Dermis blood vessel endothelial cell (primary cell): Measurements from ENCODE around the gene TTK. TPM values are rescaled to one million over a fixed set of nuclear protein-coding genes. Genes with fewer than 3 reads are reported as not detected.
A peak's percentile ranks its signal among the peaks of the same experiment; 100 is the strongest.

Source experiments
- DNase-seq: peaks from one replicate; pipeline ENCODE4 v3.0.0; 2010
- total RNA-seq: library from RNA; depleted of rRNA; stranded (reverse); fragments of >200 nt; gene quantifications from 2 replicates; pipeline ENCODE4 v1.2.3, GENCODE V29; 2014

TTK gene
- 8.5 and 37.9 TPM in 2 replicates for total RNA-seq

DNA sequence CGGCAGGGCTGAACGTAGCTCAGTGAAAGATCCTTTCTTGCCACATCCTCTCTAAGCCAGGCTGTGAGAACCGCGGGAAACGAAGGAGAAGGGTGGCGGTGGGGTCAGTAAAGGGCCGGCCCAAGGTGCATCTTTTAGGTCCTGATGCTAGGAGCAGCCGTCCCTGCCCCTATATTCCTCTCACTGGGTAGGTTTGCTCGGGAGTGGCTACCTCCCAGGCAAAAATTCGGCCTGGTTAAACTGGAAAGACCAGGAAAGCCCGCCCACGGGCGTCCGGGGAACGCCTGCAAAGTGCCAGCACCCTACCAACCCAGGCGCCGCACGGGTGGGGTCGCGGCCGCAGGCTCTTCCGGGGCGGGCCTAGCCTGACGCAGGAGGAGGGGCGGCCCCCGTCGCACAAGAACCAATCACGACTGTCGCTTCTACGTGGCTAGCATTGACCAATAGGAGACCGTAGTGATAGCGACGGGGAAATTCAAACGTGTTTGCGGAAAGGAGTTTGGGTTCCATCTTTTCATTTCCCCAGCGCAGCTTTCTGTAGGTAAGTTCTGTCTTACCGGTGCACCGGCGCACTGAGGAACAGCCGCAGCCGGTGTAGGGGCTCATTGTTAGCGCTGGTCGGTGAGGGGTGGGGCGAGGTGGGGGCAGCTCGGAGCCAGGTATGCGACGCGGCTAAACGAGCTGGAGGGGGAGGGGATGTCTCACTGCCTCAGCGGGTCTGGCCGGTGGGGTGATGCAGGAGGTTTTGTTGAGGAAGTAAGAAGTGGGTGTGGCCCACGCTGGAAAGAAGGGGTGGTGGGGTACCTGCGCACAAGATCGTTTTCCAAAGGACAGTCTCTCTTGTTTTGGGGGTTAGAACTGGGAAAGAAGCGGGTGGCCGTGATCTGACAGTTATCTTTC is at the start of gene TTK:
TTK (plus strand) TSS at position 477 of the 900 bp plus-strand sequence. CDS start 1,195 bp downstream, outside the sequence.
- peak; percentile 94 for DNase-seq

DNA sequence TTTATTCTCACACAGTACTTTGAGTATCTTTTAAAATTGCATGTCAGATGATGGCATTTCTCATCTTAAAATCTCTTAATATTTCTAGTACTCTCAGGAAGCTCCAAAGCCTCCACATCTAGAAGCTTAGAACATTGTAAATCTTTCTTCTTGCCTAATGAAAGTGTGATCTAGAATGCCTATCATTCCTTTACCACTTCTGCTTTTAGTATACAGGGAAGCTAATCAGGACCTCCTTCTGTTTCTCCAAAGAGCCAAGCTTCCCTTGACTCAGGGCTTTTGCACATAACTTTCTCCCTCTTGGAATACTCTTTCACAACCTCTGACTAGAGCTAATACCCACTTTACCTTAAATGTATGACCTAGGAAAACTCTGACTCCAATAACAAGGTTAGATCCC is 49.6 kb upstream of the TTK start:
- no peak for DNase-seq

DNA sequence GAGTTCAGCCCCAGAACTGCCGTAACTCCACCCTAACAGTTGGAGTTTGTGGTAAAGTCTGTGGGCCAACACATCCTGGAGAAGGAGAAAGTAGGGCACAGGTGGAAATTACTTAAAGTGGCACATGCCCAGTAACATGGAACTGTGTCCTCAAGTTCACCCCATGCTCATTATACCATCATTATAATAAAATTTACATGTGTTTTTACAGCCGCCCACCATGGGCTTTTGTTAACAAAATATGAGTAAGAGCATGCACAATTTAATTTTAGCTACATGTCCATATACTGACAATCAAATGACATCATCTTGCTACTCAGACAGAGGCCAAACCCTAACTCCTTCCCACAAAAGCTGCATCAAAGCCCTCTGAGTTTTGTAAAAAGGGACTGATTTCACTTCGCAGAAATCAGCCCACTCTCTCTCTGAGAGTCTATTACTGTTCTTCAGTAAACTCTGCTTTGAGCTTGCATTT is 39.8 kb upstream of the TTK start:
- DNase-seq: no peak

DNA sequence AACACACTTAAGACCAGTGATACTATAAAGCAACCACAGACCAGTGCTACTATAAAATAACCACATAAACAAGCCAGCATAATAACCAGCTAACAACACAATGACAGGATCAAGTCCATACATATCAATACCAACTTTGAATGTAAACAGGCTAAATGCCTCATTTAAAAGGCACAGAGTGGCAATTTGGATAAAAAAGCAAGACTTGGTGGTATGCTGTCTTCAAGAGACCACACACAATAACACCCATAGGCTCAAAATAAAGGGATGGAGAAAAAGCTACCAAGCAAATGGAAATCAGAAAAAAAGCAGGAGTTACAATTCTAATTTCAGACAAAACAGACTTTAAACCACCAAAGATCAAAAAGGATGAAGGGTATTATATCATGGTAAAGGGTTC is 37.3 kb upstream of the TTK start:
- DNase-seq: no peak

DNA sequence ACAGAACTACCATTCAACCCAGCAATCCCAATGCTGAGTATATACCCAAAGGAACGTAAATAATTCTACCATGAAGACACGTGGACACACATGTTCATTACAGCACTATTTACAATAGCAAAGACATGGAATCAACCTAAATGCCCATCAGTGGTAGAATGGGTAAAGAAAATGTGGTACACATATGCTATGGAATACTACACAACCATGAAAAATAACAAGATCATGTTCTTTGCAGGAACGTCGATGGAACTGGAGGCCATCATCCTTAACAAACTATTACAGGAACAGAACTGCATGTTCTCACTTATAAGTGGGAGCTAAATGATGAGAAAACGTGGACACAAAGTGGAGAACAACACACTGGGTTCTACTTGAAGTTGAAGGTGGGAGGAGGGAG is 34.7 kb upstream of the TTK start:
- DNase-seq: no peak

DNA sequence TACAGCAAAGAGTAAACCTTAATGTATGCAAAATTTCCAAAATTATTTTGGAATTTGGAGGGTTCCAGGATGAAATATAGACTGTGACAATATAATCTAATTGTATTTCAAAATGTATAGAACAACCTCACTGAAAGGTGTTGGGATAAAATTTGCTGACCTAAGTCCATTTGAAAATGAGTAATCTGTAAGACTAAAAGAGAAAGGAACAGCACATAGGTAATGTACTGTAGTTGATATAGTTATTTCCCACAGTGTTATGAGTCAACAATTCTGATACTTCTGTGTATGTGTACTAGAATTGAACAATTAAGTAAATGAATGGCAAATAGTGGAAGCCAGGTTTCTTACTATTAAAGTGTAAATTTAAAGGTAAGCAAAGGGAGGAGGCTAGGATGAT is 33.3 kb upstream of the TTK start:
- DNase-seq: no peak

DNA sequence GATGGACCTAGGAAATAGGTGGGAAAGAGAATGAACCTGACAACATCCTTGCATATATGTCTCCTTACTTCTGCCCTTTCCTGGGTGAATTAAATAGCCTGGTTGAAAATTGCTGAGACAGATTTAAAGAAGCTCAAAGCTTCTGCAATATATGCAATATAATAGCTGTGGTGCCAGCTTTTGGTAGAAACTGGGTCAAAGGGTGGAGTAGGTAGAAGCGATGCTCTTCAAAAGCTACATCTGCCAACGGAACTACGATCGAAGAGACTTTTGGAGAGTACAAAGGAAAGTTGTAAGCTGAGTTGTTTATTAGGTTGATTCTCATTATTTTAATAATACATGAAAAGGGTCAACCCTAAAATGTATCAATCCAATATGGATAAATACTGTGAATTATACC is 22.8 kb upstream of the TTK start:
- no peak for DNase-seq

DNA sequence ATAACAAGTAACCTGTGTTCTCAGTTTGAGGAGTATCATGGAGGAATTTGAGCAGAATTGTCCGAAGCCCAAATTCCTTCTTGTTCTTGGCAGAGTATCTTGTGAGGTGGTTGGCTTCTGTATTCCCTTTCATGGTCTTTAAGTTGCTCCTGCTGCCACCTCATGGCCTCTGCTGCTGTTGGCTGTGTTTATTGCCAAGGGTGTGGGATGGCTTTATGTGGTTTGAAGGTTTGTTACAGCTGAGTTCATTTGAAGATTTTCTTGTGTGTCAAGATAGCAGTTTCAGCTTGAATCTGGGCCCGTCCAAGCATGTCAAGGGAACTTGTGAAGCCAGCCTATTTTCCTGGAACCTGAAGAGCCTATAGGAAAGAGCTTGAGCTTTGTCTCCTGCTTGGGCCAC is 20.2 kb upstream of the TTK start:
- DNase-seq: no peak

DNA sequence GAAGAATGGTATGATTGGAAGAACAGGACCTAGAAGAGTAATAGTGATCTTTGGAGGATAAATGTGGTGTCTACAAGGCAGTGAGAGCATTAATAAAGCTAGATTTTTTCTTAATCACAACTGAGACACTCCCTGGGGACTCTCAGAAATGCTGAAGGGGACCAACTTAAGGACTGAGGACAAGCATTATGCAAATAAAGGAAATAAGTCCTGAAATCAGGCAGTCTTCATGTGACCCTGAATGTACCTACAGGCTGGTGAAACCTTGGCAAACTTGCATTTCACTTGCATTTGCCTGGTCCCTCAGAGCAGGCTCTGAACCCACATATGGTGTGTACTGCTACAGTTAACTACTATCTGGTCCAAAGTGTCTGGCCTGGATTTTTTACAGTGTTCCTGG is 19.3 kb upstream of the TTK start:
- DNase-seq: no peak

DNA sequence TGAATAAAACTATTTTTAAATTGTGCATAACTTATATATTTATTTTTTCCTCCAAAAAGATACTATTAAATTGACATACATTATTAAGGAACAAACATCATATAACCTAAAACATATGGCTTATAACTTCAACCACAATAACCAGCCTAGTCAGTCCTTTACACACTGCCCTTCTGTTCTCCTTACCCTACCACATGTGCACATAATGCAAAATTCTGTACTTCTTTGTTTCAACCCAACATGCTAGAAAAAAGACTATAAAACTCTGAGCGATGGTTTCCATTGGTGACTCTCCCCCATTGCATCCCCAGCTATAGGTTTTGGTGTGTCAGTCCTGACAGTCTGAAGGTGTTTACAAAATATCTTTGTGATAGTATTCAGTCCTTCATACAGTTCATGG is 14.8 kb upstream of the TTK start:
- DNase-seq: no peak

DNA sequence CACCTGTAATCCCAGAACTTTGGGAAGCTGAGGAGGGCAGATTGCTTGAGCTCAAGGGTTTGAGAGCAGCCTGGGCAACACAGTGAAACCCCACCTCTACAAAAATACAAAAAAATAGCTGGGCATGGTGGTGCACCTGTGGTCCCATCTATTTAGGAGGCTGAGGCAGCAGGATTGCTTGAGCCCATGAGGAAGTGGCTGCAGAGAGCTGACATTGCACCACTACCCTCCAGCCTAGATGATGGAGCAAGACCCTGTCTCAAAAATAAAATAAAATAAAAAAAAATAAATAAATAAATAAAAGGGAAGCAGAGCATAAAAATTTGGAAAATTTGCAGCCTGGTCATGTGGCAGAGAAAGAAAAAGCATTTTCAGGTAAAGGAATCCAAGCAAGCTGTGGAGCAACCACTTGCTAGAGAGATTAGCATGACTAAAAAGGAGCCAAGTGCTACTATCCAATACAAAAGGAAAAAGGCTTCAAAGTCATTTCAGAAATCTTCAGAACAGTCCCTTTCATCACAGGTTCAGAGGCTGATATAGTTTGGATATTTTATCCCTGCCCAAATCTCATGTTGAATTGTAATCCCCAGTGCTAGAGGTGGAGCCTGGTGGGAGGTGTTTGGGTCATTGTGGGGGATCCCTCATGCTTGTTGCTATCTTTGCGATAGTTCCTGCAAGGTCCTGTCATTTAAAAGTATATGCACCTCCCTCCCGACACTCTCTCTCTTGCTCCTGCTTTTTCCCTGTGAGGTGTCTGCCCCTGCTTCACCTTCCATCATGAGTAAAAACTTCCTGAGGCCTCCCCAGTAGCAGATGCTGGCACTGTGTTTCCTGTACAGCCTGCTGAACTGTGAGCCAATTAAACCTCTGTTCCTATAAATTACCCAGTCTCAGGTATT is 11.2 kb upstream of the TTK start:
- DNase-seq: no peak

DNA sequence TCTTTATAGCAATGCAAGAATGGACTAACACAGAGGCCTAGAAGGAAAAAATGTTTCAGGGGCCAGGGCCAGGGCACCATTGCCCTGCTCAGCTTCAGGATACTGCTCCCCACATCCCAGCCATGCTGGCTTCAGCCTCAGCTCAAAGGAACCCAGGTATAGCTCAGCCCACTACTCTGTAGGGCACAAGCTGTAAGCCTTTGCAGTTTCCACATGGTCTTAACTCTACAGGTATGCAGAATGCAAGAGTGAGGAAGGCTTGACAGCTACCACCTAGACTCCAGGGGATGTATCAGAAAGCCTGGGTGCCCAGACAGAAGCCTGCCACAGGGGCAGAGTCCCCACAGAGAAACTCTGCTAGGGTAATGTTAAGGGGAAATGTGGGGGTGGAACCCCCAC is 10.5 kb upstream of the TTK start:
- DNase-seq: no peak

DNA sequence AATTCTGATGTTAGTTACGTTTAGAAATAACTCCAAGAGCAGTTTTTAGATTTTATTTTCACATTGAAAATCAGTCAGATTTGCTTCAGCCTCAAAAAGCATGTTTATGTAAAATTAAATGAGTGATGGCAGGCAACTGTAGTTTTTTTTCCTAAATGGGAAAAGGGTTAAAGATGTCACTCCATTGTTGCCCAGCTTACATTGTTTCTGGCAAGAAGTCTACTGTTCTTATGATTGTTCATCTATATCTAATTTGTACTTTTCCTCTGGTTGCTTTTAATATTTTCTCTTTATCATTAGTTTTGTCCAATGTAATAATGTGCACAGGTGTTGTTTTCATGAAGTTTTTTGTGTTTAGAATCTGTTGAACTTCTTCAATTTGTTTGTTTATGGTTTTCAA is 6.7 kb upstream of the TTK start:
- no peak for DNase-seq

DNA sequence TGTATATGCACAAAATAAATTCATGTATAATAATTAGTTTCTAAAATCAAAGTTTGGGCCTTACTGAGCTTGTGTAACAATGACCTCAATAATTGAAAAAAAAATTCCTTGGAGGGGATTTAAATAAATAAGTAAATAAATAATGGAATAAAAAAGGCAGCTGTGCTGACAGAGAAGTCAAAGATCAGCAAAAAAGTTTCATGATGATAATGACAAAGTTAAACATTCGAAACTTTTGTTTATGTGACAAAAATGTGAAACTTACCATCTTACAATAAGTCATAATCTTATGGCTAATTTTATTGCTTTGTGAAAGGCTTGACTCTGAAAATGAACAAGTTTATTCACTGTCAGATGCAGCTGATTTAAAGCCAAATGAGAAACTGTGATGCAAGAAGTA is 3.1 kb upstream of the TTK start:
- no peak for DNase-seq

DNA sequence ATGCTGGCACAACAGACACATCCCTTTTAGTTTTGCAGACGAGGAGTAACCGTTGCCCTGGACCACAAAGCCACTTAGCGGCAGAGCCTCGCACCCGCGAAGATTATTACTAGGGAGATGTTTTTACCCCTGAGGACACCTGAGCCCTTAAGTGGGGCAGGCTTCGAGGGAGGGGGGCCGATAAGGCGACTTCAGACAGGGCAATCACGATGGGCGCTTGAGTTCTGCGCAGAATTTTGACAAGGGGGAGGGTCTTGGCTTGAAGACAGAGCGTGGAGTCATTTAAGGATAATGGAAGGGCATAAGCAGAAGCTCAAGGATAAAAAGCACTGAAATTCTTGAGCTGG is 650 bp upstream of the TTK start:
- DNase-seq: no peak

DNA sequence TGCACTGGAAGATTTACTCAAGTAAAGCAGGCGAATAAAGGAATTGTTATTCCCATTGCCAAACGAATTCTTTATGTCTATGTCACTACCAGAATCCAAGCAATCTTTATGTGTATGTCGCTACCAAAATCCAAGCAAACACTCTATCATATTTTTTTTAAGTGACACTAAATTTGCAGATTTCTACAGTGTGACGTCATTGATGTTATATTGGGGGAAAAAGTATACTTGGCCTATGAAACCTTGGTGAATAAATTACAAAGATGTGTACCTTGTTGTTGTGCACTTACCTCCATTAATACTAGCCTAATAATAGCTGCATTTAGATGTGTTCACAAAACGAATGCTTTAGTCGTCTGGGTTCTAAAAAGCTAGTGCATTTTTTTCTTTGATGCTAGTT is 957 bp downstream of the TTK start:
- DNase-seq: no peak

DNA sequence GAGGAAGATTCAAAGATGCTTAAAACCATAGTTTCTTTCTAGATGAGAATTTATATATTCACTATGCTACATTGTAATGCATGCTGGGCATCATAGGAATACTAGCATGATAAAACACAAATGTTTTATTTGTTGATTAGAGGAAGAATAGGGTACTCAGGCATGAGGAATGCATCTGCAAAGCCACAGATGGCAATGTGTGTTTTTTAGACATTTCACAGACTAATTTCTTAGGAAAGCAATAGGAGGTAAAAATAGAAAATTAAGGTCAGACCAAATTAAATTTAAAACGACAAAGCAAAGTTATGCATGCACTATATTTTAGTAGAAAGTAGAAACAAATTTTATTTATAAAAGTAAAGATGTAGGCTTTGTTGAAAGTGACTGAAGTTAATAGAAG is 2.1 kb downstream of the TTK start:
- no peak for DNase-seq

DNA sequence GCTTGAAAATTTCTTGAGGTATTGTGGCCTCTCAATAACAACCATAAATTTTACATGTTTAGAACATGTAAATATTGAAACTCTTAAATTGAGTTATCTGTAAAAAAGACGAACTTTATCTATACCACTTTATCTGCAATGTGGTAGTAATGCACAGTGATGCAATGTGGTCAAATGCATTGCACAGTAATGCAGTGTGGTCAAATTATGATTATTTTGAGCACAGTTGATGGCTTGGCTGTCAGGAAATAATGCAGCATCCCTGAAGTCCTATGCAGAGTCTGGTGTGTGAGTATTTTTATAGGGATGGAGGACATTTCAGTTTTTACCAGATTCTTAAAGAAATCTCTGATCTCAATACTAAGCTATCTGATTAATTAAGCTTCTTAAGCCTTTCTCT is 5.1 kb downstream of the TTK start:
- DNase-seq: no peak

DNA sequence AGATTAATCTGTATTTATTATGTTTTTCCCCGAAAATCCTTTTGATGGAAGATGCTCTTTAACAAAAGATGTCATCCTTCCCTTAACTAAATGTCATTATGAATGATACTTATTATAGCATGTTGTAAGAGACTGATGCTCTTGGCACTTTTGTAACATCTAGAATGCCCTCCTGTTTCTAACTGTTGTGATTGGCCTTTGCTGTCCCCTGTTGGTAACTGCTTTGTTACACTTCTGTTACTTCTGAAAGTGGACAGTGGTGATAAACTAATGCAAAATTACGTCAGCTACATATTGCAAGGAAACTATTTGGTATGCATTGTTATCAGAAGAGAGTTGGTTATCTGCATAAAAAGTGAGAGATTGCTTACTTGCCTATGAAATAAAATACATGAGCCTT is 5.8 kb downstream of the TTK start:
- no peak for DNase-seq

DNA sequence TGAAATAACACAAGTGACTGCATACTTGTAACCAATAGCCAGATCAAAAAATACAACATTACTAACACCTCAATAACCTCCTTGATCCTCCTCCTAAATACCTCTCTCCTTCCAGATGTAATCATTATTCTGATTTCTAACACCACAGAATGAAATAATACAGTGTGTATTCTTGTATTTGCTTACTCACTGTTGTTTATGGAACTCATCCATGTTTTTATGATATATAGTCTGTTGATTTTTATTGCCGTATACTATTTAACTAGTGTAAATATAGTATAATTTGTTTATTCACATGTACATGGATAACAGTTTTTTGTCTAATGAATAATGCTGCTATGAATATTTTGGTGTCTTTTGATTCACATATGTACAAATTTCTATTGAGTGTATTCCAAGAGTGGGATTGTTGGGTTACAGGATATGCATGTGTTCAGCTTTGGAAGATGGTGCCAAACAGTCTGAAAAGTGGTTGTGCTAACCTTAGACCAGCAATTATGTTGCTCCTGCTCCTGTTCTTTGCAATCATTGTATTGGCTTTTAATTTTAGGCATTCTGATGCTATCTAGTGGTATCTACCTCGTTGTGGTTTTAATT is 11.5 kb downstream of the TTK start:
- no peak for DNase-seq

DNA sequence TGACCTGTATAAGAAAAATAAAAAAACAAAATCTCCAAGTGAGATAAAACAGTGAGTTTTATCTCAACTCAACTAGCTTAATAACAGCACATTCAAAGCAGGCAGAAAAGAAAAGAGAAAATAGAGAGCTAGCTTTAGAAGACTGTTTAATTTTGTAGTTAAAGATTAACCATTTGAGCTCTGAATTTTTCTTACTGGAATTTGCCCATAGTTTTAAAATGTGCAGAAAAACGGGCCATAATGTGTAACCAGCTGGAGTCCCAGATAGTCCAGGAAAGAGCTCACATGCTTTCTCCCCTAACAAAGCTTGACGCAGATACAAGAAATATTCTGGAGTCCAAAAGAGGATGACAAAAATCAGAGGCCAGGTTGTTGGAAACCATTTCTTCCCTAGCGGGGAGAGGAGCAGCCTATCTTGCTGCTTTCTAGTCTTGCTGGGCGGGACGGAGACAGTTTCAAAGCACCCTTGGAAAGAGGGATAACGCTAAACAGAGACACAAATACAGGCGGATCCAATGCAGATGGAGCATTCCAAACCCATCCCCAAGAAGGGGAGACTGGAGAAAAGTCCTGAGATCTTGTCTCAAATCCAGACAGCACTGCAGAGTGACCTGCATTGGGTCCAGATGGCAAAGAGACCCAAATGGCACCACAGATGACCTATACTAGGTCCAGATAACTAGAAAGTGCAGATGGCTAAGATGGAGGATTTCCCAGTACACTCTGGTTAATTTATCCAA is 16.1 kb downstream of the TTK start:
- DNase-seq: no peak

DNA sequence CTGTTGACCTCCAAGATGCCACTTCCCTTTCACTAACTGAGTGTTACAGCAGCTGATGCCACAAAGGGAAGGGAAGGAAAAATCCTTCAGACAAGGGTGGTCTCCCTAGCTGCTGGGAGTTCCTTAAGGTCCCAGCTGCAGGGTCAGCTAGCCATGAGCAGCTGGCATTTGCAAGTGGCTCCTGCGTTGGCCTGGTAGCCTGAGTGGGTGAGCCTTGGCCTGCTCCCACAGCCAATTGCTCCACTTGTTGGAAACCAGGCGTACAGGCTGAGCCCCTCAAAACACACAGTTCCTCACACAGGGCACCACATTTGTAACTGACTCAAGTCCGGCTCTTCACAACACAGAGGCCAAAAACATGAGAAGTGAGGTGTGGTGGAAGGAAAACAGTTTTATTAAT is 16.7 kb downstream of the TTK start:
- DNase-seq: no peak

DNA sequence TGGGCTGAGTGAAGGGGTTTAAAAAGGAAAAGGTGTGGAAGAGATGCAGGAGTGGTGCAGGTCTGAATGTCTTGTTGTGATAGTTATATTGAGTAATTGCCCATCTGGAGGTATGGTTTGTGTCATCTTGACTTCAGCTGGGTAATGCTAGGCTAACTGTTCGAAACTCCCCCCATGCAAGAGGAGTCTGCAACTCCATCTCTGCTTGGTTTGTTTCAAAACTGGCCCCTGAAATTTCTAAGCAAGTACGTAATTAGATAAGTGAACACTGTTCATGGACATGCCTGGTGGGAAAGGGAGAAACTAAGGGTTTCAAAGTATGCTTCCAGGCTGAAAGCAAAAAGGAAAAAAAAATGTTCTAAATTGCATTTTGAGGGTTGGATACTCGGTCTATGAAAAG is 17.1 kb downstream of the TTK start:
- DNase-seq: no peak
